NK-92 treated with Interleukin-12 subunit alpha and Interleukin-12 subunit beta, amount 100 ng/mL, for 24 hours (cell line): ENCODE results near the gene SLC25A17.
"Not testable (repeated sequence)": the region's sequence is repeated elsewhere in the genome, so short reads cannot be mapped to it uniquely, and the experiment has no call there.

ENCODE experiments used
- DNase-seq: peaks from one replicate; lab custom pipeline; 2025; lab: John Stamatoyannopoulos, UW

SLC25A17 gene

GRCh38 chr22:40818747-40819598, at the start of gene SLC25A17:
TSS of gene SLC25A17 (minus strand) at chr22:40819346. CDS start at chr22:40819248, 98 bp downstream.
- DNase-seq, result peak; percentile 83

GRCh38 chr22:40868379-40868778, 49.2 kb upstream of the SLC25A17 start:
- not testable (repeated sequence) for DNase-seq

GRCh38 chr22:40867109-40867508, 48.0 kb upstream of the SLC25A17 start:
- no peak for DNase-seq

GRCh38 chr22:40862537-40862936, 43.4 kb upstream of the SLC25A17 start:
- no peak for DNase-seq

GRCh38 chr22:40862013-40862412, 42.9 kb upstream of the SLC25A17 start, which contains the start of gene DNAJB7:
TSS of gene DNAJB7 (minus strand) at chr22:40862113. CDS start at chr22:40861994, 119 bp downstream.
- DNase-seq, result no peak

GRCh38 chr22:40857309-40857855, 38.2 kb upstream of the SLC25A17 start:
- no peak for DNase-seq

- DNase-seq, result peak; percentile 89
Observed at GRCh38 chr22:40856513-40857308, 37.6 kb upstream of the SLC25A17 start, which contains the start of the genes ST13 and XPNPEP3. TSS of gene ST13 (minus strand) at chr22:40856639. CDS start at chr22:40856540, 99 bp downstream. TSS of gene XPNPEP3 (plus strand) at chr22:40857148. CDS start at chr22:40857182, 34 bp downstream.

- peak; percentile 16 for DNase-seq
Observed at GRCh38 chr22:40855979-40856512, 36.9 kb upstream of the SLC25A17 start.

- no peak for DNase-seq
Observed at GRCh38 chr22:40855071-40855978, 36.2 kb upstream of the SLC25A17 start.

- DNase-seq, result no peak
Observed at GRCh38 chr22:40853961-40854360, 34.8 kb upstream of the SLC25A17 start.

GRCh38 chr22:40853333-40853732, 34.2 kb upstream of the SLC25A17 start:
- no peak for DNase-seq

GRCh38 chr22:40845816-40846215, 26.7 kb upstream of the SLC25A17 start:
- not testable (repeated sequence) for DNase-seq

- DNase-seq, result no peak
Observed at GRCh38 chr22:40844951-40845350, 25.8 kb upstream of the SLC25A17 start.

GRCh38 chr22:40838486-40838885, 19.3 kb upstream of the SLC25A17 start:
- no peak for DNase-seq

GRCh38 chr22:40834619-40835018, 15.5 kb upstream of the SLC25A17 start:
- no peak for DNase-seq

- no peak for DNase-seq
Observed at GRCh38 chr22:40829131-40829530, 10.0 kb upstream of the SLC25A17 start.

- DNase-seq, result no peak
Observed at GRCh38 chr22:40826984-40827741, 8.0 kb upstream of the SLC25A17 start.

GRCh38 chr22:40826292-40826691, 7.1 kb upstream of the SLC25A17 start:
- not testable (repeated sequence) for DNase-seq

GRCh38 chr22:40823426-40823825, 4.3 kb upstream of the SLC25A17 start:
- no peak for DNase-seq

GRCh38 chr22:40819599-40820140, 524 bp upstream of the SLC25A17 start:
- DNase-seq, result no peak
